OCI-LY3 (cell line): Measurements from ENCODE around the gene AIRE.

ENCODE experiments used
- H2AFZ ChIP-seq: fragments of 200-600, 300-600 bp; shearing (Covaris generic); 2 replicates; pipeline ENCODE4 v1.6.0; 2014; ENCODE audit warnings: antibody characterized with exemption, low read depth, low read length
- H3K27ac ChIP-seq: fragments of 200-600, 300-600 bp; sonication (generic); 2 replicates; pipeline ENCODE4 v1.5.1; 2014; ENCODE audit warnings: mild to moderate bottlenecking, low read length, moderate library complexity, mixed read lengths
- H3K27me3 ChIP-seq: fragments of 200-600, 300-600 bp; sonication (generic); 2 replicates; pipeline ENCODE4 v1.6.1; 2014; ENCODE audit warnings: low read depth, low read length, mixed read lengths
- H3K36me3 ChIP-seq: fragments of 200-600, 300-600 bp; sonication (generic); replicated peaks from 2 replicates; pipeline ENCODE3; 2014; ENCODE audit warnings: low read depth, low read length, mixed read lengths
- H3K4me1 ChIP-seq: fragments of 300-600, 200-600 bp; sonication (generic); 2 replicates; pipeline ENCODE4 v1.6.1; 2014; ENCODE audit warnings: low read length, mixed read lengths
- H3K4me2 ChIP-seq: fragments of 200-600, 300-600 bp; sonication (generic); 2 replicates; pipeline ENCODE4 v1.6.1; 2014; ENCODE audit warnings: low read length, mixed read lengths
- H3K4me3 ChIP-seq: fragments of 300-600, 200-600 bp; sonication (generic); 2 replicates; pipeline ENCODE4 v1.5.1; 2014; ENCODE audit warnings: antibody characterized with exemption, mild to moderate bottlenecking, low read length, moderate library complexity
- H3K79me2 ChIP-seq: fragments of 300-600, 200-600 bp; shearing (Covaris generic); 2 replicates; pipeline ENCODE4 v1.6.1; 2014; ENCODE audit warnings: mild to moderate bottlenecking, low read length, mixed read lengths
- H3K9ac ChIP-seq: fragments of 300-600, 200-600 bp; shearing (Covaris generic); 2 replicates; pipeline ENCODE4 v1.6.0; 2014; ENCODE audit warnings: mild to moderate bottlenecking, low read length, moderate library complexity
- H3K9me3 ChIP-seq: fragments of 200-600, 300-600 bp; shearing (Covaris generic); 2 replicates; pipeline ENCODE4 v1.6.1; 2014; ENCODE audit warnings: low read length, mixed read lengths; ENCODE audit not compliant: insufficient read depth
- H4K20me1 ChIP-seq: fragments of 200-600, 300-600 bp; sonication (generic); 2 replicates; pipeline ENCODE4 v1.6.1; 2016; ENCODE audit warnings: low read length, mixed read lengths; ENCODE audit not compliant: insufficient read depth
- EZH2phosphoT487 ChIP-seq: fragments of 200-600 bp; shearing (Covaris generic); IDR thresholded peaks from 2 replicates; pipeline ENCODE4 v1.6.1; 2018; ENCODE audit warnings: antibody characterized with exemption, mixed run types, low read depth
- TF ChIP-seq, protein P1 (sequence below): fragments of 200-600, 300-600 bp; sonication (generic); IDR thresholded peaks from 2 replicates; pipeline ENCODE4 v1.5.1; 2014; ENCODE audit warnings: antibody characterized with exemption, low read length, low read depth

AIRE gene

DNA sequence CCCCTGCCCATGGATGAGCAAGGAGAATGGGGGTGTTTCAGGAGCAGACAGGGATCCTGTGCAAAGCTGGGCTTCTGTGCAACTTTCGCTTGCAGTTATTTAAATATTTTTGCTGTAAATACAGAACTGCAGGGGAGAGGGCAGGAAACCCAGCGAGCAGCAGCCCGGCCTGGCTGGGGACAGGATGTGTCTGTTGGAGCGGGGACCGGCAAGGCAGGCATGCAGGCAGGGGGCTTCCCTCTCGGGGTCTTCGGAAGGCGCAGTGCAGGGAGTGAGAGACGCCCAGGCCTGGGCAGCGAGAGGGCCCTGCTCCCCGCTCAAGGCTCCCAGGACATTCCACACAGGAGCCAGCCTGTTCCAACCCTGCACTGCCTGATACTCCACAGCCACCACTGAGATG is 1.7 kb upstream of the AIRE start:
- TF ChIP-seq, protein P1, sequence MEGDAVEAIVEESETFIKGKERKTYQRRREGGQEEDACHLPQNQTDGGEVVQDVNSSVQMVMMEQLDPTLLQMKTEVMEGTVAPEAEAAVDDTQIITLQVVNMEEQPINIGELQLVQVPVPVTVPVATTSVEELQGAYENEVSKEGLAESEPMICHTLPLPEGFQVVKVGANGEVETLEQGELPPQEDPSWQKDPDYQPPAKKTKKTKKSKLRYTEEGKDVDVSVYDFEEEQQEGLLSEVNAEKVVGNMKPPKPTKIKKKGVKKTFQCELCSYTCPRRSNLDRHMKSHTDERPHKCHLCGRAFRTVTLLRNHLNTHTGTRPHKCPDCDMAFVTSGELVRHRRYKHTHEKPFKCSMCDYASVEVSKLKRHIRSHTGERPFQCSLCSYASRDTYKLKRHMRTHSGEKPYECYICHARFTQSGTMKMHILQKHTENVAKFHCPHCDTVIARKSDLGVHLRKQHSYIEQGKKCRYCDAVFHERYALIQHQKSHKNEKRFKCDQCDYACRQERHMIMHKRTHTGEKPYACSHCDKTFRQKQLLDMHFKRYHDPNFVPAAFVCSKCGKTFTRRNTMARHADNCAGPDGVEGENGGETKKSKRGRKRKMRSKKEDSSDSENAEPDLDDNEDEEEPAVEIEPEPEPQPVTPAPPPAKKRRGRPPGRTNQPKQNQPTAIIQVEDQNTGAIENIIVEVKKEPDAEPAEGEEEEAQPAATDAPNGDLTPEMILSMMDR = no peak
- TF ChIP-seq EZH2phosphoT487 = no peak
- Histone ChIP-seq H3K4me2 (peak overlapping the region; percentile 22; the same call in 1 of the 2 replicates), H3K9me3 (no peaks in the 10 kb centered on the region), H3K4me1 (peaks cover 59% of the 10 kb centered on the region), H3K36me3 (no peaks in the 10 kb centered on the region), H3K9ac (no peak overlapping the region), H2AFZ (no peak overlapping the region), H3K27ac (peak overlapping the region; percentile 19; the same call in 1 of the 2 replicates), H4K20me1 (no peaks in the 10 kb centered on the region), H3K79me2 (no peaks in the 10 kb centered on the region), H3K27me3 (no peaks in the 10 kb centered on the region), H3K4me3 (no peak overlapping the region)

DNA sequence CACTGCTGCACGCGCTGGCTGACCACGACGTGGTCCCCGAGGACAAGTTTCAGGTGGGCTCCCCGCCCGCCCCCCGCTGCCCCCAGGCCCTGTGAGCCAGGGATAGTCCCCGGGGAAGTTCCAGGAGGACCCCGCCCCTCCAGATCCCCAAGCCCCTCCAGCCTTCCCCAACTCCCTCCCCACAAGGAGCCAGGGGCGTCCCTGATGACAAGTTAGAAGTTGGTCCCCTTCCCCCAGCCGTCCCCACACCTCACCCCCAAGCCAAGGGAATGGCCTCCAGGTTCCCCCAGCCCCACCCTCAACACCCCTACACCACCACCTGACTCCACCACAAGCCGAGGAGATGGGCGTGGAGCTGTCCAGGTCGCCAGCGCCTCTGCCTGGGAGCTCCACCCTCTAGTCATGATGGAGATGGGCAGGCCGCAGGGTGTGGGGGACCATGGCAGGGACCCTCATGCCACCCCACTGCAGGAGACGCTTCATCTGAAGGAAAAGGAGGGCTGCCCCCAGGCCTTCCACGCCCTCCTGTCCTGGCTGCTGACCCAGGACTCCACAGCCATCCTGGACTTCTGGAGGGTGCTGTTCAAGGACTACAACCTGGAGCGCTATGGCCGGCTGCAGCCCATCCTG is 525 bp downstream of the AIRE start:
- peak overlapping the region; percentile 58 for H3K4me2 ChIP-seq
- no peak overlapping the region for H3K9ac ChIP-seq
- H3K27ac ChIP-seq = no peak overlapping the region
- no peak overlapping the region for H2AFZ ChIP-seq
- H4K20me1 ChIP-seq = no peaks in the 10 kb centered on the region
- no peaks in the 10 kb centered on the region for H3K36me3 ChIP-seq
- TF ChIP-seq EZH2phosphoT487 = no peak
- TF ChIP-seq, protein P1 = no peak
- no peaks in the 10 kb centered on the region for H3K27me3 ChIP-seq
- peaks cover 67% of the 10 kb centered on the region for H3K4me1 ChIP-seq
- no peaks in the 10 kb centered on the region for H3K9me3 ChIP-seq
- no peaks in the 10 kb centered on the region for H3K79me2 ChIP-seq
- H3K4me3 ChIP-seq = peak overlapping the region; percentile 59; the same call in 1 of the 2 replicates

DNA sequence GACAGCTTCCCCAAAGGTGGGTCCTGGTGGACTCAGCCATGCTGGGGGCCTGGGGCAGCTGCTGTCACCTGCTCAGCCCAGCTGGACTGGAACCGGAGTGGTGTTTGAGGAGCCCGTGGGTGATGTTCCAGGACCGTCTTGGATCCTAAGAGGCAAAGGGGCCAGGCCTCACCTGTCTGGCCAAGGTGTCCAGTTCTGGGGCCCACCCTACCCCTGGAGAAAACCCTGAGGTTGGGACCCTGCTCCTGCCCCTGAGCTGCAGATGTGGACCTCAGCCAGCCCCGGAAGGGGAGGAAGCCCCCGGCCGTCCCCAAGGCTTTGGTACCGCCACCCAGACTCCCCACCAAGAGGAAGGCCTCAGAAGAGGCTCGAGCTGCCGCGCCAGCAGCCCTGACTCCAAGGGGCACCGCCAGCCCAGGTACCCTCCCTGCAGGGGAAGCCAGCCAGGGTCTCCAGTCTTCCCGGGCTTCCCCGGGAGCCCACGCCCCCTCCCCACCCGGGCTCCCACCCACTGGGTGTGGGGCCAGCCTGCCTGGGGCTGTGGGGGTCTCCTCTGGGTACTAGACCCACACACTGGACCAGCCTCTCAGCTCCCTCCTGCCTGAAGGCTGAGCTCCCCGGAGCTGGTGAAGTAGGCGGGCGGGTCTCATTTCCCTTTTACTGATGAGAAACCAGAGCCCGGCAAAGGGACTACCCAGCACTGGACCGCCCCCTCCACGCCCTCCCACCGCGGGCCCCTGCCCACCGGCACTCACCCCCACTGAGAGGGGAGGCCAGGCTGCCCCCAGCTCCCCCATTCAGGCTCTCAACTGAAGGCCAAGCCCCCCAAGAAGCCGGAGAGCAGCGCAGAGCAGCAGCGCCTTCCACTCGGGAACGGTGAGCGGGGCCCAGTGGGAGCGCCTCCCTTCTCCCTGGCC is 1.3 kb downstream of the AIRE start:
- H3K79me2 ChIP-seq = no peaks in the 10 kb centered on the region
- no peaks in the 10 kb centered on the region for H3K9me3 ChIP-seq
- H3K36me3 ChIP-seq = no peaks in the 10 kb centered on the region
- peak overlapping the region; percentile 58 for H3K4me2 ChIP-seq
- H3K9ac ChIP-seq = peak overlapping the region; percentile 50; the same call in 1 of the 2 replicates
- H3K27ac ChIP-seq = peak overlapping the region; percentile 39; the same call in 1 of the 2 replicates
- H3K4me3 ChIP-seq = peak overlapping the region; percentile 59; the same call in 1 of the 2 replicates
- no peaks in the 10 kb centered on the region for H3K27me3 ChIP-seq
- peaks cover 73% of the 10 kb centered on the region for H3K4me1 ChIP-seq
- no peak overlapping the region for H2AFZ ChIP-seq
- no peaks in the 10 kb centered on the region for H4K20me1 ChIP-seq
- TF ChIP-seq, protein P1 = no peak
- TF ChIP-seq EZH2phosphoT487 = no peak
